ENCODE measurements around the gene FSTL4.
"Not testable (repeated sequence)": the region's sequence is repeated elsewhere in the genome, so short reads cannot be mapped to it uniquely, and the experiment has no call there.

FSTL4 gene

GRCh38 chr5:133170756-133171387 is 441.5 kb downstream of the FSTL4 start:
- DNase-seq (ENCODE audit: low read depth), result not testable (repeated sequence)

- no peak for DNase-seq (ENCODE audit: low read depth)
These were observed 447.6 kb downstream of the FSTL4 start for GRCh38 chr5:133164759-133165158.

GRCh38 chr5:133163839-133164238 is 448.5 kb downstream of the FSTL4 start:
- no peak for DNase-seq (ENCODE audit: low read depth)

DNA sequence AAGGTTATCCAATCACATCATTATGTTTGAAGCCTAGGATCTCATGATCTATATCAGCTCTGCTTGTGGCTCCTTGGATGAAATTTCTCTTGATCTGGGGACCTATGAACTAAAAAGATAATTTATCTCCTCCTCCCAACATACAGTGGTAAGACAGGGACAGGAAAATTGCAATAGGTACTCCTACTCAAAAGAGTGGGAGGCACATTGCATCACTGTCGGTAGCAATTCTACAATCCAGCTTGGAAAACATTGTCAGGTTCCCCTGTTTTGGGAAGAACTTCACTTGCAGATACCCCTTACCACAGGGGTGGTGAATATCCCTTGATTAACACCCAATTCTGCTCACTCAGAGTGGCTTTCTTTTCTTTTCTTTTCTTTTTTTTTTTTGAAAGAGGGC is 452.8 kb downstream of the FSTL4 start:
- DNase-seq (ENCODE audit: low read depth), result no peak

- DNase-seq (ENCODE audit: low read depth), result no peak
These were observed 456.9 kb downstream of the FSTL4 start for GRCh38 chr5:133155326-133155969.

- no peak for DNase-seq (ENCODE audit: low read depth)
These were observed 457.9 kb downstream of the FSTL4 start for GRCh38 chr5:133154274-133155075.

DNA sequence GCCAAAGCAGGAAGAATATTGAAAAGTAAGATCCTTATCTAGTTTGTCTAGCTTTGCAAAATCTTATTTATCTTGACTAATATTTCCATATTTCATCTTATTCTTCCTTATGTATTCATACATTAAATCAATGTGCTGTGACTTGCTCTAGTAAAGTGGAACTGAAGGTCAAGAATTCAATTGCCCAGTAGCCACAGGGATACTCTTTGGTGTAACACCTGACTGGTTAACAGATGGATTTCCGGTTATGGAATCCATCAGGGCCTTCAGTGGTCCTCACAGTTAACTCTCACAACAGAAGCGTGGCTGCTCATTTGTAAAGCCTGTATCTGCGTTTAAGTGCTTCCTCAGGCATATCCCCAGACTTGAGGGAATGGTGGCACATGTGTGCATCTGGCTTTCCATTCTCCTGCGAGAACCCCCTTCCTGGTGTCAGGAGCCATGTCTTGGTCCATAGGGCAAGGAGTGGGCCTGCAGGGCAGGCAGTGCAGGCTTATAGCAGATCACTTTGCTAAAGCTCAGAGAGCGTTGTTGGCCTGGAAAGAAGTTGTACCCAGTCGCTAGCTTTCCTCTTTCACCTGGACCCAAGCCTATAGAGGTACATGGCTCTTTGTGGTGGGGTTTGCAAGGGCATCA is 461.3 kb downstream of the FSTL4 start:
- DNase-seq (ENCODE audit: low read depth), result no peak

DNA sequence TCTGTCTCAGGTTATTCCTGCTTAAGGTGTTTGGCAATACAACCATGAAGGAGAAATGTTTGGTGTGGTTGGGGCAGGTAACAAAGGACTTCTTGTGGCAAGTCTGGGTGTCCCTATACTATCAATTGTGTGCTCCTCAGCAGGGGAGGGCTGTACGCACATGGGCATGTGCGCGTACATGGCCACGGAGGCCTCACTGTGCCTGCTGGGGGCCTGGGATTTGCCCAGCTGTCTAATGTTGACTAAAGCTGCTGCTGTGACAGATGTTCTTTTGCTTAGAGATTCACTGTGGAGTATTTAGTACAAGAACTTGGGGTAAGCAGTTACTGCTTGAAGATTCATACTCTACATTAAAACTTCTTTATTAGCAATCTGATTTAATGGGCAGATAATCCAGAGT is 463.0 kb downstream of the FSTL4 start:
- no peak for DNase-seq (ENCODE audit: low read depth)

GRCh38 chr5:133147815-133148567 is 464.4 kb downstream of the FSTL4 start:
- peak; percentile 34 for DNase-seq (ENCODE audit: low read depth)

- DNase-seq (ENCODE audit: low read depth), result peak; percentile 49
These were observed 464.9 kb downstream of the FSTL4 start for GRCh38 chr5:133147411-133147810.
